Measurements from ENCODE around the gene LIN7A.
"Not testable (repeated sequence)": the region's sequence is repeated elsewhere in the genome, so short reads cannot be mapped to it uniquely, and the experiment has no call there.

Gene LIN7A

GRCh38 chr12:80925983-80926382 lies 11.8 kb downstream of the LIN7A start:
- DNase-seq: no peak
- intact Hi-C loops (cut with DNase I): no loop called here

GRCh38 chr12:80925237-80925636 lies 12.5 kb downstream of the LIN7A start:
- DNase-seq: no peak
- intact Hi-C loops (cut with DNase I): no loop called here

DNA sequence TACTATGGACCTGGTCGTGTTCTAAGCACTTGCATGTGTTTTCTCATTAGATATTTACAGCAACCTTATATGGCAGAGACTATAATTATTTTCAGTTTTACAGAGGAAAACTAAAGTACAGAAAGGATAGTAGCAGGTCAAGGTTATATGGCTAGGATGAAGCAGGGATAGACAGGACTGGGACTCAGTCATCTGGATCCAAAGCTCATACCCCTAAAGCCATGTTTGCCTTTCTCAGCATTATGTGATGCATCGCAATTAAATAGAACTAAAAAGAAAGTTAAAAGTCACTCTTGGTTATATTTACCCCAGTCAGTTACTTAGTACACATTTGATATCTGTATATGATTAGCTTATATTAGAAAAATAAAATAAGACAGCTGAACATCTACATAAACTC lies 13.3 kb downstream of the LIN7A start:
- intact Hi-C loops (cut with DNase I): no loop called here
- DNase-seq: no peak

DNA sequence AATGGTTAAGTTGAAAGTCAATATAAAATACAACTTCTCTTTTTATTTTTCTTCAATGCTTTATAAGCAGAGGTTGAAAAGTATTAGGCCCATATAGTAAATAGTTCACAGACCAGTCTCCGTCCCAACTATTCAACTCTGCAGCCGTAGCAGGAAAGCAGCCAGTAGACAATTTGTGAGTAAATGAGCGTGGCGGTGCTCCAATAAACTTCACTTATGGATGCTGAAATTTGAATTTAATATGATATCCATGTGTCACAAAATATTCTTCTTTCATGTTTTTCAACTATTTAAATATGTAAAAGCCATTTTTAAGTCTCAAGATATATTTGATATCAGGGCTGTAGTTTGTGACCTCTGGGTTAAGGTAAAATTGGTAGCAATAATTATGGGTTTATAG lies 17.7 kb downstream of the LIN7A start:
- DNase-seq: no peak
- intact Hi-C loops (cut with DNase I): no loop called here

- intact Hi-C loops (cut with DNase I): no loop called here
- no peak for DNase-seq
These were observed 20.1 kb downstream of the LIN7A start for GRCh38 chr12:80917651-80918050.

DNA sequence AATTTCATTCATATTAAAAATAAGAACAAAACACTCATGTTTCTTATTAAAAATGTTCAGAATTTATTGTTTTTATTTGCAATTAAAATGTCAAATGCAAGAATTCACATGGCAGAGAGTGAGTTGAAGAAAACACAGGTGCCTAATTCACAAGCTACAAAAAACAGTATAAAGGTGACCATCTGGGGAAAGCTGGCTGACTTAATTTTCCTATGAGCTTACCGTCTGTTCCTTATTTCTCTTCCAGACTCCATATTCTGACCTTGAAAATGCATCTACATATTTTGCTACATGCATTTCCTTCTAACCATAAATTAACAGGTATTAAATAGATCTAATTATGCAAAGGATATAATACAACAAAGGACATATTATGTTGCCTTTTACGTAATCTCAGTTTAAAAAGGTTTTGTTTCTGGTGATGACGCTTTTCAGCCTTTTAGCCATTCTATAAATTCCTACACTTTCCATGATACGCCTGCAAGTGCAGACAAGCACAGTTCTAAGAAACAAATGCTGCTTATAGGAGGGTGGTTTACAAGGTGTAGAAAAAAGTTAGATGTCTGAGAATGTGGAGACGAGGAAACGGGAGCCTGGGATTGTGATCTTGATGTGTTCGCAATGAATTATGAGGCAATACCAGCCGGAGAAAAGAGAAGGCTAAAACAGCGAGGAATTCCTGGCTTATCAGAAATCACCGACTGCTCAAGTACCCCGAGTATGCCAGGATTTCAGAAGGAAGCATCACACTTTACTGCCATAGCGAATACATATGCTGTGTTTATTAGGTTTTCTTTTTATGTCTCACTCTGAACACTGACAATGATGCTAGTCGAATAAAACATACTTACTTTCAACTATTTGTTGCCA lies 24.6 kb downstream of the LIN7A start:
- DNase-seq: no peak
- intact Hi-C loops (cut with DNase I): no loop called here

DNA sequence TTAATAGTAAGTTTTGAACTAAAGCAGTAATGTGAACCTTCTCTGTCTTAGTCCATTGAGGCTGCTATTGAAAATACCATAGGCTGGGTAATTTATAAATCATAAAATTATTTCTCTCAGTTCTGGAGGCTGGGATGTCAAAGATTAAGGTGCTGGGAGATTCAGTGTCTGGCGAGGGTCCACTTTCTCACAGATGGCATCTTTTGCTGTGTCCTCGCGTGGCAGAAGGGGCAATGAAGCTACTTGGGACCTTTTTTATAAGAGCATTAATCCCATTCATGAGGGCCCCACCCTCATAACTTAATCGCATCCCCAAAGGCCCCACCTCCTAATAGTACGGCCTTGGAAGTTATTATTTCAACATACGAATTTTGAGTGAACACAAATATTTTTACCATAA lies 28.4 kb downstream of the LIN7A start:
- intact Hi-C loops (cut with DNase I): no loop called here
- no peak for DNase-seq

GRCh38 chr12:80902711-80903110 lies 35.0 kb downstream of the LIN7A start:
- no peak for DNase-seq
- intact Hi-C loops (cut with DNase I): no loop called here

GRCh38 chr12:80901661-80902060 lies 36.1 kb downstream of the LIN7A start:
- intact Hi-C loops (cut with DNase I): no loop called here
- DNase-seq: no peak

- no peak for DNase-seq
- intact Hi-C loops (cut with DNase I): no loop called here
These were observed 42.5 kb downstream of the LIN7A start for GRCh38 chr12:80895240-80895639.

- intact Hi-C loops (cut with DNase I): no loop called here
- DNase-seq: no peak
These were observed 43.6 kb downstream of the LIN7A start for GRCh38 chr12:80894179-80894578.

DNA sequence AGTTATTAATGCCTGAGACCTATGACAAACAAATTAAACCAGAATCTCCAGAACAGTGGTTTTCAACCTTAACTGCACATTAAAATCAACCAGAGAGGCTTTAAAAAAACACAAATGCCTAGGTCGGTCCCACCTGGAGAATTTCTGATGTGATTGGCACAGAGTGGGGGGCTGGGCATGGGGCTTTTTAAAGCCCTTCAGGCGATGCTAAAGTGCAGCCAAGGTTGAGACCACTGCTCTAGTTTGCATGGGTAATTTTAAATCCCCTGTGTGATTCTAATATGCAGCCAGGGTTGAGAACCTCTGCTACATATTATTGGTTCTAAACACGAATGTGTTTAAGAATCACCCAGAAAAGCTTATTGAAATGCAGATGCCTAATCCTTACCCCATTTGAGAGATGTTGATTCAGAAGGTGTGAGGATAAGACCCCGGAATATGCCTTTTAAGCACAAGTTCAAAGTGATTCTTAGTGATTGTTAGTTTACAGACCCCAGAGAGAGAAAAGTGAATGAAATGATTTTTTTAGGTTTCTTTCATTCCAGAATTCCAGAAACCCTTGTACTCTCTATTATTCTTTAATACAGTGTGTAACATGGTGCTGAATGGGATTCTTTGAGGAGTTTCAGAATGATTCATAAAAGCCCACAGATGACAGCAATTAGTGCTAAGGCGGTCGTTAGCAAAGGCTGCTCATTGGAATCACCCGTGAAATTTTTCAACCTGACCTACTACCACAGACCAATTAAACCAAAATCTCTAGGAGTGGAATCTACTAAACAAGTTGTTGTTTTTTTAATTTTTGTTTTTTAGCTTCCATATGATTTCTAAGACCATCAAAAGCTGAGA lies 44.9 kb downstream of the LIN7A start:
- no peak for DNase-seq
- intact Hi-C loops (cut with DNase I): no loop called here

DNA sequence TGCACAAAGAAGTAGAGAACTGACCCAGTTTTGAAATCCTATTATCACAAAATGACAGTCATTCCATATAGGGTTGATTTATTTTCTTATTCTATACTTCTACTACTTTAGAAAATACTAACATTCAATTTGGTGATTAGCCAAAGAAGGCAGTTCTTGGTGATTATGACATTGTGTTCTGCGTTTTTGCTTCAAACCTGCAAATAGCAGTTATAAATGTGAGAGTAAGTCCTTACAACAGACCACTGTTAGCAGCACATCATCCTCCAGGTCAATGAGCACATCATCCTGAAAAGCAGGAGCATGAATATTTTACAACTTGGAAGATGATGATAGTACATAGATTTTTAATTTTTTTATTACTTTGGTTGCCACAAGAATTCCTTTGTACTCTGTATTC lies 53.1 kb downstream of the LIN7A start:
- intact Hi-C loops (cut with DNase I): no loop called here
- DNase-seq: no peak

DNA sequence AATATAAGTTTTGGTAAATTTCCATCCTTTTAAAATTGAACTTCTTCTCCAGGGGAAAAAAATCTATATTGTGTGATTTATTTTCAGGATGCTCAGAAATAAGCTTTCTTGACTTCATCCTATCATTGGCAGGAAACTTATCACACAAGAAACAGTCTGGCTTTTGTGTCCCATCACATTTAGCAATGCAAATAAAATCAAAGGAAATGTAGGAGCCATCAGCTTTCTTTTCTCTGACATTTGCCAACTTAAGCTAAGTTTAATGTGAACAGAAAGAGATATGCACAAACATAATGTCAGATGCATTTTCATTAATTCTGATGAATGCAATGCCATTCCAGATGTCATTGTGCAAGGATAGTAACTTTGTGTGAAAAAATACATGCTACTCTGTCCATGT lies 56.6 kb downstream of the LIN7A start:
- DNase-seq: no peak
- intact Hi-C loops (cut with DNase I): no loop called here

GRCh38 chr12:80878452-80878851 lies 59.3 kb downstream of the LIN7A start:
- not testable (repeated sequence) for DNase-seq

DNA sequence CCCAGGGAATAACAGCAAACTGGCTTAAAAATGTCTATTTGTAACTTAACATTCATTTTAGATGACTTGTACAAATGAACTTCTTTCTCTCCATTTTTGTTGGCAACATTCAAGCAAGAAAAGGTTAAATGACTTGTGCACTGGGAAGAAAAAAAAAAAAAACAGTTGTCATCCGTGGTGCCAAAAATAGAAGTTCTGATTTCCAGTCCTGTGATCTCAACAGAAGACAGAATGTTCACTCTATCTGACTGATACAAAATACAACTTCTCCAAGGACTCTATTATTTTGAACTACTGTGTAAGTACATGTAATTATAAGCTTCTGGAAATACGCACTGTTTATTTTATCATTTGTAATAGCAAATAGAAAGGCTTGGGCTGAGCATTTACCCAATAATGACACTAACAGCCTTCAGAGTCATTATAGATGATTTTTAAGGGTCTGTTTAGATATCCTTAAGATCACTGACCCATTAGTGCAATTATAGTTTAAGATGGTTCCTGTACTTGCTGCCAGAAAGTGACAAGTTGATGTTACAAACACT lies 59.9 kb downstream of the LIN7A start:
- intact Hi-C loops (cut with DNase I): no loop called here
- no peak for DNase-seq

More at GRCh38 chr12:80878452-80878851, 59.3 kb downstream of the LIN7A start:
- intact Hi-C loops (cut with DNase I): not testable (repeated sequence)

- intact Hi-C loops (cut with DNase I): no loop called here
- no peak for DNase-seq
These were observed 65.7 kb downstream of the LIN7A start for GRCh38 chr12:80872053-80872452.

GRCh38 chr12:80869264-80869663 lies 68.5 kb downstream of the LIN7A start:
- intact Hi-C loops (cut with DNase I): no loop called here
- no peak for DNase-seq

DNA sequence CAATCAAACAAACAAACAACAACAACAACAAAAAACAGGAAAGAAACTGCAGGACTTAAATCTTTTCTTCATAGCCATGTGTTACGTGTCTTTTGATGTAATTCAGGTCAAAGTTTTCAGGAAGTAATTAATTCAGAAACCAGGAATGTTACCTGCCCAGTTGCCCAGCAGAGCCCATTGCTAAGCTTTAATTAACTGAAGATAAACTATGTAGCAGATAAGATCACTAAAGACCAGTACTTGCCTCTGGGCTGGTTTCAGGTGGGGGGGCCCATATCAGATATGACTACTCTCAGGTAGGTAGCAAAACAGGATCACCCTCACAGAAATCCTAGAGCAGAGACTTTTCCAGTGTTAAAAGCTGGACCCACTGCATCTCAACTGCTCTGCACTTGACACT lies 69.2 kb downstream of the LIN7A start:
- no peak for DNase-seq
- intact Hi-C loops (cut with DNase I): no loop called here

DNA sequence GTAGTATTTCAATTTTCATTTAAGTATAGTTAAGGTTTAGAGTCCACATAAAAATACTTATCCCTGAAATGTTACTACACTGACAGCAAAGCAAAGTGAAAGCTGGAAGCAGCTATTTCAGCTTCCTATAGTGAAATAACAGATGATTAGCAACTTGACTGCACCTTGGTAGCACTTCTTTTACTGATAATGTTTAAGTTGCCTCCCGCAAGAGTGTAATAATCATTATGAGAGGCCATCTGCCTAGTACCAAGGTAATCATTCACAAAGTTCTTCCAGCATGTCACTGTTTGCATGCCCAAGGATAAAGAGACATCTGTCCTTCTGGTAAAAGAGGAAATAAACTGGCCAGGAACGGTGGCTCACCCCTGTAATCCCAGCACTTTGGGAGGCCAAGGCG lies 69.8 kb downstream of the LIN7A start:
- intact Hi-C loops (cut with DNase I): no loop called here
- DNase-seq: no peak
